Suprapubic skin (tissue), 3 donors: ENCODE data around the gene TREML2.

Experiments
- CTCF ChIP-seq, 2 donors: fragments of 200-600 bp in 1 of 2; fragments of 450-650 bp in 1 of 2; sonication (generic) in 1 of 2; IDR thresholded peaks; one replicate each; pipeline ENCODE4 v1.5.1; 2016 to 2019; ENCODE audit warnings: antibody characterized with exemption in 2 of 2, mild to moderate bottlenecking in 1 of 2, moderate library complexity in 1 of 2
- POLR2A ChIP-seq, 2 donors: fragments of 450-650 bp; IDR thresholded peaks; one replicate each; pipeline ENCODE4 v1.6.1; 2017; ENCODE audit warnings: antibody characterized with exemption in 2 of 2, mild to moderate bottlenecking in 2 of 2, moderate library complexity in 2 of 2

- no peak for TF ChIP-seq CTCF (IDR thresholded peaks at IDR 0.05)
- TF ChIP-seq POLR2A (IDR thresholded peaks at IDR 0.05): no peak
Observed at GRCh38 chr6:41160933-41161332, 40.0 kb downstream of the TREML2 start.
